Measurements from ENCODE around the gene TMEM163. TPM values are rescaled to one million over a fixed set of nuclear protein-coding genes. Genes with fewer than 3 reads are reported as not detected.
"Not testable (repeated sequence)": the region's sequence is repeated elsewhere in the genome, so short reads cannot be mapped to it uniquely, and the experiment has no call there.

The TMEM163 gene
- total RNA-seq, 1 donor: not detected

GRCh38 chr2:134513465-134513804, 205.4 kb downstream of the TMEM163 start:
- H3K4me3 ChIP-seq (ENCODE audit: insufficient read depth, low read length): no peak overlapping the region
- no peaks in the 10 kb centered on the region for H3K9me3 ChIP-seq (ENCODE audit: low read depth, low read length)
- no peaks in the 10 kb centered on the region for H4K20me1 ChIP-seq (ENCODE audit: insufficient read depth, low read length)
- H2AFZ ChIP-seq (ENCODE audit: low read length): no peak overlapping the region
- H3K4me2 ChIP-seq (ENCODE audit: insufficient read depth, low read length): no peak overlapping the region
- DNase-seq (ENCODE audit: insufficient read length, low spot score, missing footprints): no peak
- no peak overlapping the region for H3K27ac ChIP-seq (ENCODE audit: low read depth, low read length)
- H3K36me3 ChIP-seq (ENCODE audit: insufficient read depth, low read length): no peaks in the 10 kb centered on the region
- no peaks in the 10 kb centered on the region for H3K27me3 ChIP-seq (ENCODE audit: insufficient read depth, low read length)
- H3K4me1 ChIP-seq (ENCODE audit: insufficient read depth, low read length): no peaks in the 10 kb centered on the region
- no peaks in the 10 kb centered on the region for H3K79me2 ChIP-seq (ENCODE audit: insufficient read depth, low read length)
- TF ChIP-seq CTCF (IDR thresholded peaks at IDR 0.05; ENCODE audit: extremely low read depth, low read depth, low read length): no peak

- H4K20me1 ChIP-seq (ENCODE audit: insufficient read depth, low read length): no peaks in the 10 kb centered on the region
- no peaks in the 10 kb centered on the region for H3K4me1 ChIP-seq (ENCODE audit: insufficient read depth, low read length)
- H2AFZ ChIP-seq (ENCODE audit: low read length): no peak overlapping the region
- H3K9me3 ChIP-seq (ENCODE audit: low read depth, low read length): no peaks in the 10 kb centered on the region
- no peaks in the 10 kb centered on the region for H3K36me3 ChIP-seq (ENCODE audit: insufficient read depth, low read length)
- H3K79me2 ChIP-seq (ENCODE audit: insufficient read depth, low read length): no peaks in the 10 kb centered on the region
- DNase-seq (ENCODE audit: insufficient read length, low spot score, missing footprints): no peak
- no peaks in the 10 kb centered on the region for H3K27me3 ChIP-seq (ENCODE audit: insufficient read depth, low read length)
- no peak overlapping the region for H3K4me2 ChIP-seq (ENCODE audit: insufficient read depth, low read length)
- no peak overlapping the region for H3K27ac ChIP-seq (ENCODE audit: low read depth, low read length)
- TF ChIP-seq CTCF (IDR thresholded peaks at IDR 0.05; ENCODE audit: extremely low read depth, low read depth, low read length): no peak
- no peak overlapping the region for H3K4me3 ChIP-seq (ENCODE audit: insufficient read depth, low read length)
These were observed 205.9 kb downstream of the TMEM163 start for GRCh38 chr2:134512734-134513464.

GRCh38 chr2:134508391-134508790, 210.4 kb downstream of the TMEM163 start:
- Histone ChIP-seq H3K27ac (ENCODE audit: low read depth, low read length) (no peak overlapping the region), H3K79me2 (ENCODE audit: insufficient read depth, low read length) (no peaks in the 10 kb centered on the region), H3K4me1 (ENCODE audit: insufficient read depth, low read length) (no peaks in the 10 kb centered on the region), H3K27me3 (ENCODE audit: insufficient read depth, low read length) (no peaks in the 10 kb centered on the region), H3K9me3 (ENCODE audit: low read depth, low read length) (no peaks in the 10 kb centered on the region), H3K4me2 (ENCODE audit: insufficient read depth, low read length) (no peak overlapping the region), H3K36me3 (ENCODE audit: insufficient read depth, low read length) (no peaks in the 10 kb centered on the region), H4K20me1 (ENCODE audit: insufficient read depth, low read length) (no peaks in the 10 kb centered on the region), H2AFZ (ENCODE audit: low read length) (no peak overlapping the region), H3K4me3 (ENCODE audit: insufficient read depth, low read length) (no peak overlapping the region)
- no peak for DNase-seq (ENCODE audit: insufficient read length, low spot score, missing footprints)
- no peak for TF ChIP-seq CTCF (IDR thresholded peaks at IDR 0.05; ENCODE audit: extremely low read depth, low read depth, low read length)

- Histone ChIP-seq H2AFZ (ENCODE audit: low read length) (no peak overlapping the region), H3K27me3 (ENCODE audit: insufficient read depth, low read length) (peaks cover 3% of the 10 kb centered on the region), H3K4me3 (ENCODE audit: insufficient read depth, low read length) (no peak overlapping the region), H3K9me3 (ENCODE audit: low read depth, low read length) (no peaks in the 10 kb centered on the region), H3K4me2 (ENCODE audit: insufficient read depth, low read length) (no peak overlapping the region), H4K20me1 (ENCODE audit: insufficient read depth, low read length) (no peaks in the 10 kb centered on the region), H3K79me2 (ENCODE audit: insufficient read depth, low read length) (no peaks in the 10 kb centered on the region), H3K4me1 (ENCODE audit: insufficient read depth, low read length) (no peaks in the 10 kb centered on the region), H3K36me3 (ENCODE audit: insufficient read depth, low read length) (no peaks in the 10 kb centered on the region), H3K27ac (ENCODE audit: low read depth, low read length) (no peak overlapping the region)
- DNase-seq (ENCODE audit: insufficient read length, low spot score, missing footprints): no peak
- TF ChIP-seq CTCF (IDR thresholded peaks at IDR 0.05; ENCODE audit: extremely low read depth, low read depth, low read length): no peak
These were observed 211.1 kb downstream of the TMEM163 start for GRCh38 chr2:134507697-134508096.

GRCh38 chr2:134507159-134507558, 211.6 kb downstream of the TMEM163 start:
- not testable (repeated sequence) for DNase-seq (ENCODE audit: insufficient read length, low spot score, missing footprints); H3K4me3 ChIP-seq (ENCODE audit: insufficient read depth, low read length); H4K20me1 ChIP-seq (ENCODE audit: insufficient read depth, low read length); H3K27me3 ChIP-seq (ENCODE audit: insufficient read depth, low read length); H3K4me2 ChIP-seq (ENCODE audit: insufficient read depth, low read length); H2AFZ ChIP-seq (ENCODE audit: low read length); H3K36me3 ChIP-seq (ENCODE audit: insufficient read depth, low read length); H3K9me3 ChIP-seq (ENCODE audit: low read depth, low read length); H3K79me2 ChIP-seq (ENCODE audit: insufficient read depth, low read length); H3K4me1 ChIP-seq (ENCODE audit: insufficient read depth, low read length); H3K27ac ChIP-seq (ENCODE audit: low read depth, low read length)

Measured in osteoblast (primary cell).